SK-N-SH (cell line): ENCODE data around the gene MYRF. TPM values are rescaled to one million over a fixed set of nuclear protein-coding genes. Genes with fewer than 3 reads are reported as not detected.
A peak's percentile ranks its signal among the peaks of the same experiment; 100 is the strongest.

Experiments
- CTCF ChIA-PET: fragments of 300-600, 350-600 bp; formaldehyde crosslinking; extraction: SDS; loops from one replicate; lab custom pipeline; 2021; lab: Yijun Ruan, JAX
- POLR2A ChIA-PET: fragments of 350-600 bp; sonication (Branson Sonifier 250); formaldehyde crosslinking; extraction: SDS; loops from one replicate; lab custom pipeline; 2020; ENCODE audit warnings: antibody characterized with exemption, inconsistent platforms; lab: Yijun Ruan, JAX
- DNase-seq: peaks from one replicate; pipeline ENCODE4 v3.0.0; 2012
- H2AFZ ChIP-seq: fragments of 200-600 bp; sonication (generic); 2 replicates; pipeline ENCODE4 v1.8.1; 2016; ENCODE audit warnings: antibody characterized with exemption, mild to moderate bottlenecking, low read depth
- H3F3A ChIP-seq: fragments of 200-600 bp; sonication (generic); replicated peaks from 2 replicates; pipeline ENCODE3; 2016; ENCODE audit warnings: antibody characterized with exemption, mild to moderate bottlenecking; ENCODE audit not compliant: insufficient read depth
- H3K27ac ChIP-seq, 2 experiments: fragments of 200-500 bp in 1 of 2; fragments of 200-600 bp in 1 of 2; sonication (Bioruptor generic) in 1 of 2; sonication (generic), shearing (Covaris generic) in 1 of 2; 2 replicates each; pipeline versions ENCODE4 v1.5.1 to v1.6.1; 2014 to 2016; ENCODE audit warnings: low read depth in 2 of 2, inconsistent platforms in 1 of 2, low read length in 1 of 2, mild to moderate bottlenecking in 1 of 2, mixed read lengths in 1 of 2
- H3K27me3 ChIP-seq: fragments of 200-600 bp; sonication (generic), shearing (Covaris generic); 2 replicates; pipeline ENCODE4 v1.6.1; 2016; ENCODE audit warnings: mixed run types; ENCODE audit not compliant: insufficient read depth
- H3K36me3 ChIP-seq, 2 experiments: fragments of 200-500 bp in 1 of 2; fragments of 200-600 bp in 1 of 2; sonication (Bioruptor generic) in 1 of 2; sonication (generic) in 1 of 2; replicated peaks in 1 of 2; 2 replicates each; pipeline versions ENCODE3 to v1.5.1; 2014 to 2016; ENCODE audit warnings: low read length in 1 of 2, mild to moderate bottlenecking in 1 of 2; ENCODE audit not compliant: insufficient read depth in 2 of 2, control insufficient read depth in 1 of 2
- H3K4me1 ChIP-seq, 2 experiments: fragments of 200-500 bp in 1 of 2; fragments of 200-600 bp in 1 of 2; sonication (Bioruptor generic) in 1 of 2; sonication (generic), shearing (Covaris generic) in 1 of 2; 2 replicates each; pipeline versions ENCODE4 v1.5.1 to v1.6.1; 2014 to 2016; ENCODE audit warnings: low read depth in 1 of 2, low read length in 1 of 2, mixed run types in 1 of 2; ENCODE audit not compliant: insufficient read depth in 2 of 2, control insufficient read depth in 1 of 2
- H3K4me2 ChIP-seq: fragments of 200-600 bp; sonication (generic), shearing (Covaris generic); 2 replicates; pipeline ENCODE4 v1.6.1; 2017; ENCODE audit warnings: mixed run types
- H3K4me3 ChIP-seq, 2 experiments: fragments of 200-500 bp in 1 of 2; fragments of 200-600 bp in 1 of 2; sonication (Bioruptor generic) in 1 of 2; sonication (generic), shearing (Covaris generic) in 1 of 2; 2 replicates each; pipeline versions ENCODE4 v1.5.1 to v1.8.1; 2014 to 2016; ENCODE audit warnings: low read depth in 2 of 2, inconsistent platforms in 1 of 2, low read length in 1 of 2, mild to moderate bottlenecking in 1 of 2, mixed read lengths in 1 of 2, moderate library complexity in 1 of 2
- H3K79me2 ChIP-seq: fragments of 200-600 bp; sonication (generic); 2 replicates; pipeline ENCODE4 v1.8.1; 2017; ENCODE audit warnings: mild to moderate bottlenecking; ENCODE audit not compliant: insufficient read depth
- H3K9ac ChIP-seq: fragments of 200-600 bp; sonication (generic); 2 replicates; pipeline ENCODE4 v1.6.1; 2017; ENCODE audit warnings: mixed run types
- H3K9me2 ChIP-seq: fragments of 200-600 bp; sonication (generic); 2 replicates; pipeline ENCODE4 v1.6.1; 2017; ENCODE audit warnings: mixed run types
- H3K9me3 ChIP-seq: fragments of 200-600 bp; sonication (generic); 2 replicates; pipeline ENCODE4 v1.6.1; 2017; ENCODE audit warnings: mixed run types, mild to moderate bottlenecking, moderate library complexity
- H4K20me1 ChIP-seq: fragments of 200-600 bp; sonication (generic); 2 replicates; pipeline ENCODE4 v1.6.1; 2017; ENCODE audit warnings: mild to moderate bottlenecking, mixed run types; ENCODE audit not compliant: insufficient read depth
- CHD2 ChIP-seq: fragments of 150-350 bp; IDR thresholded peaks from 2 replicates; pipeline ENCODE4 v1.6.1; 2018; ENCODE audit warnings: low read length; ENCODE audit not compliant: partially characterized antibody
- EP300 ChIP-seq, 2 experiments: IDR thresholded peaks; 2 replicates each; pipeline versions ENCODE4 v1.4.0 to v1.6.1; 2012; ENCODE audit warnings: borderline replicate concordance in 1 of 2, low read depth in 1 of 2, low read length in 1 of 2
- EZH2phosphoT487 ChIP-seq: fragments of 200-600 bp; sonication (generic); IDR thresholded peaks from 2 replicates; pipeline ENCODE4 v1.6.1; 2017; ENCODE audit warnings: low read depth, mixed run types, mild to moderate bottlenecking, antibody characterized with exemption, moderate library complexity, borderline replicate concordance
- FOXJ3 ChIP-seq: sonication (generic); formaldehyde crosslinking; IDR thresholded peaks from 2 replicates; pipeline ENCODE4 v1.5.1; 2020; ENCODE audit warnings: mild to moderate bottlenecking, missing genetic modification reagents
- GATA2 ChIP-seq: sonication (generic); formaldehyde crosslinking; IDR thresholded peaks from 2 replicates; pipeline ENCODE4 v1.5.0; 2020; ENCODE audit warnings: mild to moderate bottlenecking, missing genetic modification reagents
- IRF3 ChIP-seq: fragments of 150-350 bp; IDR thresholded peaks from 2 replicates; pipeline ENCODE4 v1.6.1; 2016; ENCODE audit warnings: mild to moderate bottlenecking, low read depth, low read length
- MXI1 ChIP-seq: IDR thresholded peaks from 2 replicates; pipeline ENCODE4 v1.6.1; 2012; ENCODE audit warnings: mild to moderate bottlenecking, low read depth, low read length, improper control_type of control experiment
- NFIC ChIP-seq: IDR thresholded peaks from 2 replicates; pipeline ENCODE4 v1.4.0; 2012; ENCODE audit warnings: borderline replicate concordance
- NRF1 ChIP-seq: IDR thresholded peaks from 2 replicates; pipeline ENCODE4 v1.6.1; 2012; ENCODE audit warnings: low read depth, mild to moderate bottlenecking, low read length
- PBX3 ChIP-seq: IDR thresholded peaks from 2 replicates; pipeline ENCODE4; 2012
- POLR2AphosphoS5 ChIP-seq: IDR thresholded peaks from 2 replicates; pipeline ENCODE4 v1.6.1; 2012; ENCODE audit warnings: low read depth, low read length
- RAD21 ChIP-seq: IDR thresholded peaks from 2 replicates; pipeline ENCODE4 v1.6.1; 2012; ENCODE audit warnings: mild to moderate bottlenecking, low read length
- RCOR1 ChIP-seq: fragments of 150-350 bp; IDR thresholded peaks from 2 replicates; pipeline ENCODE4 v1.6.1; 2017; ENCODE audit warnings: antibody characterized with exemption, low read length
- REST ChIP-seq: IDR thresholded peaks from 2 replicates; pipeline ENCODE4 v1.6.1; 2012; ENCODE audit warnings: mild to moderate bottlenecking, low read depth, low read length, moderate library complexity
- RXRA ChIP-seq: IDR thresholded peaks from 2 replicates; pipeline ENCODE4 v1.4.0; 2012; ENCODE audit warnings: low read depth, mild to moderate bottlenecking, borderline replicate concordance
- SMC3 ChIP-seq: IDR thresholded peaks from 2 replicates; pipeline ENCODE4 v1.6.1; 2012; ENCODE audit warnings: low read depth, low read length, improper control_type of control experiment
- TEAD4 ChIP-seq: IDR thresholded peaks from 2 replicates; pipeline ENCODE4 v1.4.0; 2012; ENCODE audit warnings: mild to moderate bottlenecking, borderline replicate concordance; ENCODE audit not compliant: insufficient read depth
- USF1 ChIP-seq: IDR thresholded peaks from 2 replicates; pipeline ENCODE4 v1.4.0; 2012; ENCODE audit warnings: low read depth, borderline replicate concordance
- USF2 ChIP-seq: fragments of 150-350 bp; IDR thresholded peaks from 2 replicates; pipeline ENCODE4 v1.6.1; 2017; ENCODE audit warnings: antibody characterized with exemption, low read length, low read depth, borderline replicate concordance
- YY1 ChIP-seq: IDR thresholded peaks from 2 replicates; pipeline ENCODE4 v1.4.0; 2012; ENCODE audit warnings: low read depth, mild to moderate bottlenecking
- WGBS: methylation state at CpG from one replicate; pipeline ENCODE4 v1.1.6; 2017; ENCODE audit warnings: low lambda C conversion rate; 5-methylcytosine and 5-hydroxymethylcytosine counted together
- polyA plus RNA-seq, 3 experiments: library from polyadenylated mRNA; depleted of rRNA; stranded (reverse); fragments of >200 nt; gene quantifications; 2 replicates each; pipeline ENCODE4 v1.2.3, GENCODE V29; 2012

Gene MYRF
- polyA plus RNA-seq, 1 of the 3 experiments (the other 2 are of a cell fraction), result 2.8 TPM

GRCh38 chr11:61771195-61771894 is 18.9 kb downstream of the MYRF start (continued):
- TF ChIP-seq PBX3, result no peak

GRCh38 chr11:61771985-61772455 is 19.6 kb downstream of the MYRF start:
- ChIA-PET POLR2A (no interaction called here), CTCF (interaction anchor here (0.8 to 2.3 kb wide), 7 partner anchors 14 to 81 kb away, joined by 3 to 15 read pairs (median 4); partner anchors contain the start of gene TMEM258)
- Histone ChIP-seq H3K4me2 (no peak overlapping the region), H4K20me1 (no peaks in the 10 kb centered on the region), H2AFZ (no peak overlapping the region), H3K27ac (peak overlapping the region in 1 of 2 experiments; percentile 70; a peak in 1 of 4 replicates), H3K4me1 (peaks cover 0 to 36% of the 10 kb centered on the region in 2 experiments; a peak in 1 of 4 replicates), H3K36me3 (no peaks in the 10 kb centered on the region), H3F3A (no peaks in the 10 kb centered on the region), H3K79me2 (no peaks in the 10 kb centered on the region), H3K9ac (no peak overlapping the region), H3K9me3 (no peaks in the 10 kb centered on the region), H3K27me3 (no peaks in the 10 kb centered on the region), H3K4me3 (no peak overlapping the region), H3K9me2 (no peaks in the 10 kb centered on the region)
- 47% methylated on average over 4 of the region's 7 CpGs for WGBS
- DNase-seq, result peak; percentile 72
- TF ChIP-seq REST (no peak), YY1 (no peak), RAD21 (no peak), USF2 (no peak), RCOR1 (no peak), NRF1 (no peak), EP300 (IDR thresholded peaks at IDR 0.05; ENCODE audit: borderline replicate concordance in 1 of 2, low read depth in 1 of 2, low read length in 1 of 2) (no peak), POLR2AphosphoS5 (no peak), FOXJ3 (CRISPR knock-in tag) (no peak), TEAD4 (no peak), IRF3 (no peak), RXRA (no peak), SMC3 (no peak), PBX3 (no peak), GATA2 (CRISPR knock-in tag) (no peak), CHD2 (no peak), NFIC (no peak), USF1 (no peak), MXI1 (no peak), EZH2phosphoT487 (no peak)
